Neural cell (in vitro differentiated cells): ENCODE data around the gene DTD1.

Source experiments
- EP300 ChIP-seq: fragments of 450-650 bp; conservative IDR thresholded peaks from 2 replicates; pipeline ENCODE4 v1.6.1; 2014; ENCODE audit warnings: antibody characterized with exemption, mild to moderate bottlenecking, moderate library complexity; ENCODE audit not compliant: poor library complexity, severe bottlenecking
- EZH2 ChIP-seq: fragments of 200-600, 300-800 bp; shearing (Covaris generic), sonication (generic); IDR thresholded peaks from 2 replicates; pipeline ENCODE4 v1.6.1; 2014; ENCODE audit warnings: antibody characterized with exemption, low read length, borderline replicate concordance, mild to moderate bottlenecking; ENCODE audit not compliant: insufficient read depth, poor library complexity, severe bottlenecking
- RAD21 ChIP-seq: fragments of 450-650 bp; conservative IDR thresholded peaks from 2 replicates; pipeline ENCODE4 v1.6.1; 2014; ENCODE audit warnings: antibody characterized with exemption, mild to moderate bottlenecking, moderate library complexity
- TAF1 ChIP-seq: IDR thresholded peaks from 2 replicates; pipeline ENCODE4 v1.6.1; 2012; ENCODE audit warnings: low read depth
- TF ChIP-seq, protein P1 (sequence below): fragments of 450-650 bp; IDR thresholded peaks from 2 replicates; pipeline ENCODE4 v1.5.1; 2014; ENCODE audit warnings: antibody characterized with exemption, mild to moderate bottlenecking, moderate library complexity; ENCODE audit not compliant: poor library complexity, severe bottlenecking
- TF ChIP-seq, protein P2 (sequence below): IDR thresholded peaks from 2 replicates; pipeline ENCODE4 v1.6.1; 2012; ENCODE audit warnings: borderline replicate concordance

DNA sequence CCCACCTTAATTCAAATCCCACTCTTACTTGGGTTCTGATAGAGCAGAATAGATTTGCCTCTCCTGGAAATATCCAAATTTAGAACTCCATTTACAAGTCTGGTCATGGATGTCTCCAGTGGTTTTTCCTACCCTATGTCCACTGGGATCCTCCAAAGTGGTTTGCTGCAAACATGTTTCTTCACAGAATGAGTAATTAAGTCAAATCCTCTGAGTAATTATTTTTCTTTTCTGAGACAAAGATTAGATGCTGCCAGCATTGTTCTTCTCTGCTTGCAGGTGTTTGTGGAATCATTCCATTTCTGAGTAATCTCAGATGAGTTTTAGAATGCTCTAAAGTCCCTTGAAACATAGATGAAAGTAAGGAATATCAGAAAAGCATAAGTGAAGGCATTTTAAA, 21.9 kb downstream of the DTD1 start:
- TF ChIP-seq, protein P1, sequence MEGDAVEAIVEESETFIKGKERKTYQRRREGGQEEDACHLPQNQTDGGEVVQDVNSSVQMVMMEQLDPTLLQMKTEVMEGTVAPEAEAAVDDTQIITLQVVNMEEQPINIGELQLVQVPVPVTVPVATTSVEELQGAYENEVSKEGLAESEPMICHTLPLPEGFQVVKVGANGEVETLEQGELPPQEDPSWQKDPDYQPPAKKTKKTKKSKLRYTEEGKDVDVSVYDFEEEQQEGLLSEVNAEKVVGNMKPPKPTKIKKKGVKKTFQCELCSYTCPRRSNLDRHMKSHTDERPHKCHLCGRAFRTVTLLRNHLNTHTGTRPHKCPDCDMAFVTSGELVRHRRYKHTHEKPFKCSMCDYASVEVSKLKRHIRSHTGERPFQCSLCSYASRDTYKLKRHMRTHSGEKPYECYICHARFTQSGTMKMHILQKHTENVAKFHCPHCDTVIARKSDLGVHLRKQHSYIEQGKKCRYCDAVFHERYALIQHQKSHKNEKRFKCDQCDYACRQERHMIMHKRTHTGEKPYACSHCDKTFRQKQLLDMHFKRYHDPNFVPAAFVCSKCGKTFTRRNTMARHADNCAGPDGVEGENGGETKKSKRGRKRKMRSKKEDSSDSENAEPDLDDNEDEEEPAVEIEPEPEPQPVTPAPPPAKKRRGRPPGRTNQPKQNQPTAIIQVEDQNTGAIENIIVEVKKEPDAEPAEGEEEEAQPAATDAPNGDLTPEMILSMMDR = no peak
- TF ChIP-seq EP300 (no peak), RAD21 (no peak), EZH2 (no peak), TAF1 (no peak)
- TF ChIP-seq, protein P2, sequence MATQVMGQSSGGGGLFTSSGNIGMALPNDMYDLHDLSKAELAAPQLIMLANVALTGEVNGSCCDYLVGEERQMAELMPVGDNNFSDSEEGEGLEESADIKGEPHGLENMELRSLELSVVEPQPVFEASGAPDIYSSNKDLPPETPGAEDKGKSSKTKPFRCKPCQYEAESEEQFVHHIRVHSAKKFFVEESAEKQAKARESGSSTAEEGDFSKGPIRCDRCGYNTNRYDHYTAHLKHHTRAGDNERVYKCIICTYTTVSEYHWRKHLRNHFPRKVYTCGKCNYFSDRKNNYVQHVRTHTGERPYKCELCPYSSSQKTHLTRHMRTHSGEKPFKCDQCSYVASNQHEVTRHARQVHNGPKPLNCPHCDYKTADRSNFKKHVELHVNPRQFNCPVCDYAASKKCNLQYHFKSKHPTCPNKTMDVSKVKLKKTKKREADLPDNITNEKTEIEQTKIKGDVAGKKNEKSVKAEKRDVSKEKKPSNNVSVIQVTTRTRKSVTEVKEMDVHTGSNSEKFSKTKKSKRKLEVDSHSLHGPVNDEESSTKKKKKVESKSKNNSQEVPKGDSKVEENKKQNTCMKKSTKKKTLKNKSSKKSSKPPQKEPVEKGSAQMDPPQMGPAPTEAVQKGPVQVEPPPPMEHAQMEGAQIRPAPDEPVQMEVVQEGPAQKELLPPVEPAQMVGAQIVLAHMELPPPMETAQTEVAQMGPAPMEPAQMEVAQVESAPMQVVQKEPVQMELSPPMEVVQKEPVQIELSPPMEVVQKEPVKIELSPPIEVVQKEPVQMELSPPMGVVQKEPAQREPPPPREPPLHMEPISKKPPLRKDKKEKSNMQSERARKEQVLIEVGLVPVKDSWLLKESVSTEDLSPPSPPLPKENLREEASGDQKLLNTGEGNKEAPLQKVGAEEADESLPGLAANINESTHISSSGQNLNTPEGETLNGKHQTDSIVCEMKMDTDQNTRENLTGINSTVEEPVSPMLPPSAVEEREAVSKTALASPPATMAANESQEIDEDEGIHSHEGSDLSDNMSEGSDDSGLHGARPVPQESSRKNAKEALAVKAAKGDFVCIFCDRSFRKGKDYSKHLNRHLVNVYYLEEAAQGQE = no peak
